ENCODE measurements around the gene COG7.
"Not testable (repeated sequence)": the region's sequence is repeated elsewhere in the genome, so short reads cannot be mapped to it uniquely, and the experiment has no call there.

DNA sequence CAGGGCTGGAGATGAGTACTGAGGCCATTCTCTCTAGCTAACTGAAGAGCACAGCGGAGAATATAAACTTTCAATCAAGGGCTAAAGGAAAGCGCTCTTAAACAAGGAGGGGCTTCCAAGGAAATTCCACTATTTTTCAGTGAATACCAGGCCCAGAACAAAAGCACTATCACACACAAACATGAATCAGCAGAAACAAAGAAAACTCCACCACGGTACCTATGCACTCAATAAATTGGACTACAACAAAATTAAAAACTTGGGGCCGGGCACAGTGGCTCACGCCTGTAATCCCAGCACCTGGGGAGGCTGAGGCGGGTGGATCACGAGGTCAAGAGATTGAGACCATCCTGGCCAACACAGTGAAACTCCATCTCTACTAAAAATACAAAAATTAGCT lies 15.4 kb downstream of the COG7 start:
- TF ChIP-seq POLR2A, CTCF (IDR thresholded peaks at IDR 0.05): not testable (repeated sequence)
